Stomach (tissue), 9 donors: ENCODE results near the gene DCP1A. TPM values are rescaled to one million over a fixed set of nuclear protein-coding genes. Genes with fewer than 3 reads are reported as not detected.

Source experiments
- DNase-seq, 2 donors: peaks; one replicate each; pipeline versions ENCODE4 v3.0.0 to v3.0.0-alpha.2; 2013 to 2019
- H3K27ac ChIP-seq, 5 donors: fragments of 200-600 bp in 4 of 5; sonication (generic) in 4 of 5; one replicate each; pipeline ENCODE4 v1.5.1; 2013 to 2019; ENCODE audit warnings: mild to moderate bottlenecking in 1 of 5, moderate library complexity in 1 of 5
- H3K27me3 ChIP-seq, 3 donors: fragments of 200-600 bp; sonication (generic); one replicate each; pipeline ENCODE4 v1.5.1; 2017 to 2019; ENCODE audit warnings: mixed run types in 1 of 3
- H3K36me3 ChIP-seq, 4 donors: fragments of 200-600 bp; sonication (generic); 1 replicate in 3 of 4; 2 replicates in 1 of 4; pipeline ENCODE4 v1.5.1; 2016 to 2019
- H3K4me1 ChIP-seq, 4 donors: fragments of 200-600 bp; sonication (generic); one replicate each; pipeline ENCODE4 v1.5.1; 2016 to 2019
- H3K4me3 ChIP-seq, 4 donors: fragments of 200-600 bp; sonication (generic) in 3 of 4; one replicate each; pipeline ENCODE4 v1.5.1; 2016 to 2019; ENCODE audit warnings: mild to moderate bottlenecking in 1 of 4
- H3K9me3 ChIP-seq, 4 donors: fragments of 200-600 bp; sonication (generic); one replicate each; pipeline ENCODE4 v1.5.1; 2016 to 2019
- CTCF ChIP-seq, 7 experiments: fragments of 450-650 bp in 4 of 7; fragments of 200-600 bp in 3 of 7; sonication (generic) in 3 of 7; IDR thresholded peaks; one replicate each; pipeline ENCODE4 v1.5.1; 2016 to 2019; ENCODE audit warnings: antibody characterized with exemption in 7 of 7, control low read depth in 2 of 7, mild to moderate bottlenecking in 1 of 7
- EP300 ChIP-seq: sonication (generic); formaldehyde crosslinking; IDR thresholded peaks from one replicate; pipeline ENCODE4 v1.6.1; 2017; ENCODE audit warnings: antibody characterized with exemption
- POLR2A ChIP-seq, 4 donors: fragments of 450-650 bp; IDR thresholded peaks; one replicate each; pipeline ENCODE4 v1.6.1; 2016; ENCODE audit warnings: antibody characterized with exemption in 4 of 4, control low read depth in 2 of 4, mild to moderate bottlenecking in 1 of 4, moderate library complexity in 1 of 4
- POLR2AphosphoS5 ChIP-seq, 3 donors: sonication (generic); formaldehyde crosslinking; IDR thresholded peaks; one replicate each; pipeline ENCODE4 v1.6.1; 2016; ENCODE audit warnings: antibody characterized with exemption in 3 of 3
- WGBS, 5 donors: extraction: QIAGEN DNeasy Blood & Tissue Kit in 3 of 5; methylation state at CpG; one replicate each; pipeline versions ENCODE4 v1.1.5 to v1.1.7; 2013 to 2018; 5-methylcytosine and 5-hydroxymethylcytosine counted together
- intact Hi-C: fragments of 100-400 bp; cut with DNase I; formaldehyde crosslinking; loops from one replicate; pipeline ENCODE4 v1.15.1; 2023; ENCODE audit warnings: low total_unique reads
- polyA plus RNA-seq, 3 donors: library from polyadenylated mRNA; stranded (reverse); fragments of 200-250 nt; gene quantifications; one replicate each; pipeline ENCODE4 v1.2.3, GENCODE V29; 2013
- total RNA-seq, 5 donors: library from RNA; depleted of rRNA; stranded (reverse); fragments of >200 nt; gene quantifications; one replicate each; pipeline versions ENCODE4 v1.1.0 to v1.2.3, GENCODE V29; 2014 to 2016
- donor health status: healthy with polysubstance abuse.
- donor health status: Bipolar disorder and iron deficiency.
- donor health status: healthy.

The DCP1A gene
- total and polyA plus RNA-seq, 8 donors, result 4.5 to 20.6 (median 11.2) TPM

GRCh38 chr3:53252096-53252946, 95.0 kb downstream of the DCP1A start:
- DNase-seq, result peak in 1 of 2 donors; percentile 37

GRCh38 chr3:53250881-53251605, 96.3 kb downstream of the DCP1A start:
- H3K27me3 ChIP-seq, result no peaks in the 10 kb centered on the region
- H3K9me3 ChIP-seq, result no peaks in the 10 kb centered on the region
- 72 to 100% (median 86%) methylated on average over 4 of the region's 4 CpGs for WGBS, 5 donors
- H3K4me3 ChIP-seq, result no peak overlapping the region
- no peak for DNase-seq
- H3K27ac ChIP-seq, result peak overlapping the region in 3 of 5 donors; percentile 3 to 85 (median 69)
- no peak for TF ChIP-seq POLR2A (IDR thresholded peaks at IDR 0.05)
- TF ChIP-seq CTCF (IDR thresholded peaks at IDR 0.05), result no peak
- no peak for TF ChIP-seq POLR2AphosphoS5 (IDR thresholded peaks at IDR 0.05)
- no peak for TF ChIP-seq EP300
- H3K4me1 ChIP-seq, result peaks cover 37 to 78% (median 63%) of the 10 kb centered on the region in 4 donors
- peaks cover 0 to 5% (median 1%) of the 10 kb centered on the region in 4 donors for H3K36me3 ChIP-seq
- intact Hi-C loops, result no loop called here

More at GRCh38 chr3:53252096-53252946, 95.0 kb downstream of the DCP1A start:
- Histone ChIP-seq H3K4me1 (peaks cover 43 to 85% (median 70%) of the 10 kb centered on the region in 4 donors), H3K27ac (peak overlapping the region in 4 of 5 donors; percentile 11 to 85 (median 57)), H3K4me3 (peak overlapping the region in 2 of 4 donors; percentile 82 to 96), H3K9me3 (no peaks in the 10 kb centered on the region), H3K27me3 (no peaks in the 10 kb centered on the region), H3K36me3 (no peaks in the 10 kb centered on the region)
- TF ChIP-seq CTCF (IDR thresholded peaks at IDR 0.05) (no peak), EP300 (no peak), POLR2A (IDR thresholded peaks at IDR 0.05) (no peak), POLR2AphosphoS5 (IDR thresholded peaks at IDR 0.05) (no peak)
- 31 to 46% (median 32%) methylated on average over 10 of the region's 10 CpGs for WGBS, 5 donors
- intact Hi-C loops, result no loop called here

- peaks cover 36 to 83% (median 64%) of the 10 kb centered on the region in 4 donors for H3K4me1 ChIP-seq
- H3K4me3 ChIP-seq, result no peak overlapping the region
- H3K27ac ChIP-seq, result peak overlapping the region in 3 of 5 donors; percentile 15 to 85 (median 69)
- 89 to 99% (median 94%) methylated on average over 3 of the region's 3 CpGs for WGBS, 5 donors
- peaks cover 0 to 11% (median 3%) of the 10 kb centered on the region in 4 donors for H3K36me3 ChIP-seq
- no peaks in the 10 kb centered on the region for H3K9me3 ChIP-seq
- no peaks in the 10 kb centered on the region for H3K27me3 ChIP-seq
- intact Hi-C loops, result no loop called here
- no peak for TF ChIP-seq POLR2A (IDR thresholded peaks at IDR 0.05)
- TF ChIP-seq POLR2AphosphoS5 (IDR thresholded peaks at IDR 0.05), result no peak
- no peak for TF ChIP-seq CTCF (IDR thresholded peaks at IDR 0.05)
- no peak for TF ChIP-seq EP300
- no peak for DNase-seq
Measured at GRCh38 chr3:53250453-53250852, 96.9 kb downstream of the DCP1A start.

GRCh38 chr3:53248161-53248560, 99.2 kb downstream of the DCP1A start:
- no peaks in the 10 kb centered on the region for H3K9me3 ChIP-seq
- no peak for TF ChIP-seq POLR2A (IDR thresholded peaks at IDR 0.05)
- no peak for TF ChIP-seq CTCF (IDR thresholded peaks at IDR 0.05)
- no peak for TF ChIP-seq EP300
- TF ChIP-seq POLR2AphosphoS5 (IDR thresholded peaks at IDR 0.05), result no peak
- H3K4me3 ChIP-seq, result no peak overlapping the region
- intact Hi-C loops, result no loop called here
- DNase-seq, result no peak
- peaks cover 46 to 89% (median 64%) of the 10 kb centered on the region in 4 donors for H3K4me1 ChIP-seq
- peaks cover 0 to 11% (median 3%) of the 10 kb centered on the region in 4 donors for H3K36me3 ChIP-seq
- WGBS, 5 donors, result 66 to 85% (median 73%) methylated on average over 6 of the region's 6 CpGs
- no peaks in the 10 kb centered on the region for H3K27me3 ChIP-seq
- H3K27ac ChIP-seq, result no peak overlapping the region
